ENCODE results near the gene PGLYRP2. TPM values are rescaled to one million over a fixed set of nuclear protein-coding genes. Genes with fewer than 3 reads are reported as not detected.
"Not testable (repeated sequence)": the region's sequence is repeated elsewhere in the genome, so short reads cannot be mapped to it uniquely, and the experiment has no call there.

Gene PGLYRP2
- total RNA-seq, 1 experiment from 2014 or later = not detected

GRCh38 chr19:15480996-15481395, 1.7 kb upstream of the PGLYRP2 start:
- DNase-seq; H3F3A ChIP-seq (ENCODE audit: low read length, unreplicated experiment); H2AFZ ChIP-seq (ENCODE audit: low read length); BruUV-seq (replicated peaks); H3K4me2 ChIP-seq (ENCODE audit: low read length); H3K9me3 ChIP-seq (ENCODE audit: low read length); intact Hi-C loops (cut with micrococcal nuclease); H4K20me1 ChIP-seq (ENCODE audit: low read length); H3K27me3 ChIP-seq (ENCODE audit: low read length); H3K4me1 ChIP-seq (ENCODE audit: insufficient read depth, low read length); ATAC-seq; POLR2A ChIA-PET (ENCODE audit: unreplicated experiment); H3K4me3 ChIP-seq (ENCODE audit: low read length); H3K9me2 ChIP-seq (replicated peaks; ENCODE audit: low read length); H3K79me2 ChIP-seq (ENCODE audit: low read length); H3K9ac ChIP-seq (ENCODE audit: low read length); H3K27ac ChIP-seq (ENCODE audit: low read length); CTCF ChIA-PET; H3K36me3 ChIP-seq (ENCODE audit: low read depth, low read length): not testable (repeated sequence)

GRCh38 chr19:15476325-15476724, 3.0 kb downstream of the PGLYRP2 start:
- no peaks in the 10 kb centered on the region for H3K9me3 ChIP-seq (ENCODE audit: low read length)
- no peak overlapping the region for H3K27ac ChIP-seq (ENCODE audit: low read length)
- intact Hi-C loops (cut with micrococcal nuclease) = no loop called here
- DNase-seq = no peak
- no peak overlapping the region for H3K4me3 ChIP-seq (ENCODE audit: low read length)
- no peaks in the 10 kb centered on the region for H3K4me1 ChIP-seq (ENCODE audit: insufficient read depth, low read length)
- H2AFZ ChIP-seq (ENCODE audit: low read length) = no peak overlapping the region
- H3K4me2 ChIP-seq (ENCODE audit: low read length) = no peak overlapping the region
- H3F3A ChIP-seq (ENCODE audit: low read length, unreplicated experiment) = no peaks in the 10 kb centered on the region
- no peaks in the 10 kb centered on the region for H3K9me2 ChIP-seq (replicated peaks; ENCODE audit: low read length)
- no peak overlapping the region for H3K9ac ChIP-seq (ENCODE audit: low read length)
- no TSS peak for BruUV-seq (replicated peaks)
- H3K79me2 ChIP-seq (ENCODE audit: low read length) = no peaks in the 10 kb centered on the region
- TF ChIP-seq EZH2phosphoT487 (IDR thresholded peaks at IDR 0.05; ENCODE audit: borderline replicate concordance, low read length) (no peak), CTCF (conservative IDR thresholded peaks at IDR 0.05; ENCODE audit: low read depth, low read length) (no peak), EZH2 (IDR thresholded peaks at IDR 0.05; ENCODE audit: low read length, unreplicated experiment) (no peak)
- ChIA-PET POLR2A (ENCODE audit: unreplicated experiment) (no interaction called here), CTCF (no interaction called here)
- ATAC-seq = no peak
- H3K27me3 ChIP-seq (ENCODE audit: low read length) = no peaks in the 10 kb centered on the region
- no peaks in the 10 kb centered on the region for H4K20me1 ChIP-seq (ENCODE audit: low read length)
- H3K36me3 ChIP-seq (ENCODE audit: low read depth, low read length) = no peaks in the 10 kb centered on the region

- Histone ChIP-seq H3K4me1 (ENCODE audit: insufficient read depth, low read length) (no peaks in the 10 kb centered on the region), H3K27me3 (ENCODE audit: low read length) (no peaks in the 10 kb centered on the region), H3K36me3 (ENCODE audit: low read depth, low read length) (no peaks in the 10 kb centered on the region), H3K9me2 (replicated peaks; ENCODE audit: low read length) (no peaks in the 10 kb centered on the region), H2AFZ (ENCODE audit: low read length) (no peak overlapping the region), H3K79me2 (ENCODE audit: low read length) (no peaks in the 10 kb centered on the region), H3K4me2 (ENCODE audit: low read length) (no peak overlapping the region), H3K27ac (ENCODE audit: low read length) (no peak overlapping the region), H4K20me1 (ENCODE audit: low read length) (no peaks in the 10 kb centered on the region), H3K4me3 (ENCODE audit: low read length) (no peak overlapping the region), H3K9ac (ENCODE audit: low read length) (no peak overlapping the region), H3F3A (ENCODE audit: low read length, unreplicated experiment) (no peaks in the 10 kb centered on the region), H3K9me3 (ENCODE audit: low read length) (no peaks in the 10 kb centered on the region)
- no TSS peak for BruUV-seq (replicated peaks)
- DNase-seq = no peak
- TF ChIP-seq CTCF (conservative IDR thresholded peaks at IDR 0.05; ENCODE audit: low read depth, low read length) = no peak
- no peak for TF ChIP-seq EZH2phosphoT487 (IDR thresholded peaks at IDR 0.05; ENCODE audit: borderline replicate concordance, low read length)
- TF ChIP-seq EZH2 (IDR thresholded peaks at IDR 0.05; ENCODE audit: low read length, unreplicated experiment) = no peak
- ATAC-seq = no peak
- CTCF ChIA-PET = no interaction called here
- POLR2A ChIA-PET (ENCODE audit: unreplicated experiment) = no interaction called here
- intact Hi-C loops (cut with micrococcal nuclease) = no loop called here
Measured at GRCh38 chr19:15475611-15476010, 3.7 kb downstream of the PGLYRP2 start.

All from PC-3 (cell line).